ENCODE data around the gene NUP210.

Gene NUP210

GRCh38 chr3:13451301-13451673, 31.2 kb upstream of the NUP210 start:
- TF ChIP-seq GATA3 (IDR thresholded peaks at IDR 0.05; ENCODE audit: low read depth, low read length) (no peak), GATA2 (IDR thresholded peaks at IDR 0.05; ENCODE audit: low read depth, low read length) (no peak)

DNA sequence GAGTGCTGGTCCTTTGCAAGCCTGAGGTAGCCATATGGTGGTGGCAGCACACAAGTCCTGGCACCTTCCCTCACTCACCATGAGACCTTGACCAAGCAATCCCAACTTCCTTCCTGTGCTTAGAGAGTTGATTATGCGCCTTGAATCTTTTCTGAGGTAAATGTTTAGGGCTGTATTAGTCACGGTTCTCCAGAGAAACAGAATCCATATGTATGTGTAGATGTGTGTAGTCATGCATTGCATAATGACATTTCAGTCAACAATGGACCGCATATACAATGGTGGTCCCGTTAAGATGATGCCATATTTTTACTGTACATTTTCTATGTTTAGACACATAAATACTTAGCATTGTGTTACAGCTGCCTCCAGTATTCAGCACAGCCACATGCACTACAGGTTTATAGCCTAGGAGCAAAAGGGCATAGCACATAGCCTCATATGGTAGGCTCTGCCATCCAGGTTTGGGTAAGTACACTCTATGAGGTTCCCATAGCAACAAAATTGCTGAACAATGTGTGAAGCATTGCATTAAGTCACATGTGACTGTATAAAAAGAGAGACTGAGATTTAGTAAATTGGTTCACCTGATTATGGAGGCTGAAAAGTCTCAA, 20.2 kb upstream of the NUP210 start:
- TF ChIP-seq GATA3 (IDR thresholded peaks at IDR 0.05; ENCODE audit: low read depth, low read length), result no peak
- no peak for TF ChIP-seq GATA2 (IDR thresholded peaks at IDR 0.05; ENCODE audit: low read depth, low read length)

DNA sequence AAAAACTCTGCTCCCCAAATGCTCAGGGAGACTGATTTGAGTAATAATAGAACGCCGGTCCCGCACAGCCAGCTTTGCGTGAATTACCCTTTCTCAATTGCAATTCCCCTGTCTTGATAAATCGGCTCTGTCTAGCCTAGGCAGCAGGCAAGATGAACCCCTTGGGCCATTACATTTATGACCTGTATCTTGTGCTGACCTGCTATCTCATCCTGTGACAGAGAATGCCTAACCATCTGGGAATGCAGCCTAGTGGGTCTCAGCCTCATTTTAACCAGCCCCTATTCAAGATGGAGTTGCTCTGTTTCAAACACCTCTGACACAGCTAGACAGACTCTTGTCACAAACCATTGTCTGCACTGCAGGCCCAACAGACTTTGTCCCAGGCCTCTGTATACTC, 13.8 kb upstream of the NUP210 start:
- TF ChIP-seq GATA2 (IDR thresholded peaks at IDR 0.05; ENCODE audit: low read depth, low read length) (no peak), GATA3 (IDR thresholded peaks at IDR 0.05; ENCODE audit: low read depth, low read length) (no peak)

- TF ChIP-seq GATA2 (IDR thresholded peaks at IDR 0.05; ENCODE audit: low read depth, low read length), result no peak
- no peak for TF ChIP-seq GATA3 (IDR thresholded peaks at IDR 0.05; ENCODE audit: low read depth, low read length)
These were observed 12.0 kb upstream of the NUP210 start for GRCh38 chr3:13432093-13432492.

GRCh38 chr3:13429631-13430291, 9.6 kb upstream of the NUP210 start:
- no peak for TF ChIP-seq GATA3 (IDR thresholded peaks at IDR 0.05; ENCODE audit: low read depth, low read length)
- no peak for TF ChIP-seq GATA2 (IDR thresholded peaks at IDR 0.05; ENCODE audit: low read depth, low read length)

DNA sequence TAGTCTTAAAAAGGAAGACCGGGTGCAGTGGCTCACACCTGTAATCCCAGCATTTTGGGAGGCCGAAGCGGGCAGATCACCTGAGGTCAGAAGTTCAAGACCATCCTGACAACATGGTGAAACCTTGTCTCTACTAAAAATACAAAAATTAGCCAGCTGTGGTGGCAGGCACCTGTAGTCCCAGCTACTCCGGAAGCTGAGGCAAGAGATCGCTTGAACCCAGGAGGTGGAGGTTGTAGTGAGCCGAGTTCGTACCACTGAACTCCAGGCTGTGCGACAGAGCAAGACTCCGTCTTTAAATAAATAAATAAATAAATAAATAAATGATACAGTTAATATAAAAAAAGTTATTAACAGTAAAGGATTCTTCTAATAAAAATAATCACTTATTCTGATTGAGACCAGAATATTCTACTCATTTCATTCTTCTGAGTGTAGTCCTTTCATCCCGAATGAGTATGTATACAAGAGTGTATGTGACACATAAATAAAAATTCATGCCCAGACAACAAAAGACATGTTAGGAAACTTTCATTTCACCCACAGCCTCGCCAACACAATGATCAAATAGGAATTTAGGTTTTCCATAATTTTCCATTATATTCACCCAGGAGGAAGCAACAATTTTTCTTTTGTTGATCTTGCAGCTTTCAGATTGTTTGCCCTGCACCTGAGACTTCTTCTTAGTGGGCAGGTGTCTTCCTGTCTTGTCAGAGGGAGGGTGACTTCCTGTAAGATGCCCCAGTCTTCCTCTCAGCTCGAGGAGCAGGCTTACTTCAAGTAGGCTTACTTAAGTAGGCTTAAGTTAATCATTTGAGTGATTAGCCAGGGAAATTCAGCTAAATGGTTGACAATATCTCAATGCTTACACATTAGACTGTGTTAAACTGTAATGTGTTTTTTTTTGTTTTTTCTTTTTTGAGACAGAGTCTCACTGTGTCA, 7.8 kb upstream of the NUP210 start:
- TF ChIP-seq GATA2 (IDR thresholded peaks at IDR 0.05; ENCODE audit: low read depth, low read length) (no peak), GATA3 (IDR thresholded peaks at IDR 0.05; ENCODE audit: low read depth, low read length) (no peak)

GRCh38 chr3:13426591-13426990, 6.5 kb upstream of the NUP210 start:
- TF ChIP-seq GATA2 (IDR thresholded peaks at IDR 0.05; ENCODE audit: low read depth, low read length) (no peak), GATA3 (IDR thresholded peaks at IDR 0.05; ENCODE audit: low read depth, low read length) (no peak)

GRCh38 chr3:13425689-13426088, 5.6 kb upstream of the NUP210 start:
- no peak for TF ChIP-seq GATA2 (IDR thresholded peaks at IDR 0.05; ENCODE audit: low read depth, low read length)

GRCh38 chr3:13424865-13425617, 4.9 kb upstream of the NUP210 start:
- TF ChIP-seq GATA2 (IDR thresholded peaks at IDR 0.05; ENCODE audit: low read depth, low read length) (no peak), GATA3 (IDR thresholded peaks at IDR 0.05; ENCODE audit: low read depth, low read length) (no peak)

DNA sequence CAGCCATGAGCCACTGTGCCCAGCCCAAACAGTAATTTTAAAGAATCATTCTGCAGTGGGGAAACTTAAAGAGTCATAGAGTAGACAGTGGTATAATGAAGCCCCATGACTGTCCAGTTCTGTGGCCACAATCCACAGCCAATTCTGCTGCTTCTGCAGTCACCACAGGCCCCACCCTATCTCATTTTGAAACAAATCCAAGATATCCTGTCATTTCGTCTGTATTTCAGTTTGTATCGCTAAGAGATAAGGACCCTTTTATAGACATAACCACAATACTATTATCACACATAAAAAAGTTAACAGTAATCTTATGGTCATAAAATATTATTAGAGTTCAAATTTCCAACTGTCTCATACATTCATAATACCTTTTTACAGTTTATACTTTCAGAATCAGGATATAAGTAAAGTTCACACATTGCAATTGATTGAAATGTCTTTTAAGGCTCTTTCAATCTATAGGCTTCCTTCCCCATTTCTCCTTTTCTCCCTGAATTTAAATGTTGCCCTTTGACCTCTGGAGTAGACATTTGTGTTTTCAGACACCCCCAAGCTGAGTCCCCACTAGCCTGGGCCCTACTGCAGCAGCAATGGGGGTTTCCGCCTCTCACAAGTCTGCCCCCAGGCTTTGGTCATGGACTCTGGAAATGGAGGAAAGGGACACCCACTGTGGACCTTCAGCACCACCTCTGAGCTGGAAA, 4.2 kb upstream of the NUP210 start:
- TF ChIP-seq GATA2 (IDR thresholded peaks at IDR 0.05; ENCODE audit: low read depth, low read length) (no peak), GATA3 (IDR thresholded peaks at IDR 0.05; ENCODE audit: low read depth, low read length) (no peak)

DNA sequence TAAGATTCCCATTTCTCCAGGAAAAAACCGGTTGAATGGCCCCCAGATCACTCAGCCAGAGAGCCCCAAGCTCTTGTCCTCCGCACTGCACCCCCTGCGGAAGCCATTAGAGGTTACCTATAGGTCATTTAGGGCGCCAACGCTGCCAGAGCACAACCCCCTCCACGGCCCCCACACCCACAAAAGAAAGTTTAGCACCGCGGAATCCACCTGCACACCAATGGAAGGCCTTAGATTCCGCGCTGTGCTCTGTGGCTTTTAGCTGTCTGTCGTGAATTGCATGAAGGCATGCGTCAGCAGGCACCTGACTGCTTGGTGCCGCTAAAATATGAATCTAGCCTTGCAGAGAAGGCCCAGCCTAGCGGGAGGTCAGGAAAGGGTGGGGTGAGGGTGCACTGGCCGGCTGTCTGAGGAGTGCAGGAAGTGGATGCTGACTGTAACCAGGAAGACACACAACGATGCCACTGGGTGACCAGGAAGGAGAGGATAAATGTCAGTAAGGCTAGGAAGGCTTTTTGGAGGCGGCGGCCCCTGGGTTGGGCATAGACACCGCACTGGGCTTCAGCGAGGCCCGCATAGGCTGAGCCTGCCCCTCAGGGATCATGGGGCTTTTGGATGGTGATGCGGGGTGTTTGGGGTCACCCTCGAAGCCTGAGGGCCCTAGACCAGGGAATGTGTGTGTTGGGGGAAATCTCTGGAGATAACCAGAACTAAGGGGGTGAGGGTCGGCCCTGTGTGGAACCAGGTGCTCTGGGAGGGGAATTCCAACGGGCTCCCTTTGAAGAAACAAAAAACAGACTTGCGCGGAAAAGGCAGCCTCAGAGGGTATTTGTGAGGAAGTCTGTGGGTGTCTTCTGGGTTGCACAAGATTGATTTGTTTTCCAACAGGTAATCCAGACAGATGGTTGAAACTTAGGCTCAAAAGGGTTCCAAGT, 976 bp upstream of the NUP210 start:
- no peak for TF ChIP-seq GATA2 (IDR thresholded peaks at IDR 0.05; ENCODE audit: low read depth, low read length)
- no peak for TF ChIP-seq GATA3 (IDR thresholded peaks at IDR 0.05; ENCODE audit: low read depth, low read length)

GRCh38 chr3:13419505-13420044, 547 bp downstream of the NUP210 start:
- no peak for TF ChIP-seq GATA2 (IDR thresholded peaks at IDR 0.05; ENCODE audit: low read depth, low read length)
- TF ChIP-seq GATA3 (IDR thresholded peaks at IDR 0.05; ENCODE audit: low read depth, low read length), result no peak
